ENCODE data around the gene VTCN1. TPM values are rescaled to one million over a fixed set of nuclear protein-coding genes. Genes with fewer than 3 reads are reported as not detected.

VTCN1 gene
- total and polyA plus RNA-seq, 7 experiments from 2014 or later, result not detected

- ATAC-seq, result no peak
- H3K27ac Mint-ChIP-seq, result no peak overlapping the region
Observed at GRCh38 chr1:117215019-117215418, 4.3 kb upstream of the VTCN1 start.

GRCh38 chr1:117213046-117213445 lies 2.3 kb upstream of the VTCN1 start:
- intact Hi-C loops (cut with micrococcal nuclease), result no loop called here
- ATAC-seq, result peak; percentile 8
- Mint-ChIP-seq H3K36me3 (no peaks in the 10 kb centered on the region), H3K4me3 (no peak overlapping the region), H3K27me3 (peaks cover 0 to 29% (median 8%) of the 10 kb centered on the region in 5 donors), H3K4me1 (no peaks in the 10 kb centered on the region), H3K27ac (no peak overlapping the region), H3K9me3 (peaks cover 0 to 12% (median 4%) of the 10 kb centered on the region in 11 donors)
- ChIA-PET POLR2A (no interaction called here), CTCF (interaction anchor here (0.6 kb wide), 1 partner anchor 1772 kb away, joined by 4 read pairs; no protein-coding TSS in a partner anchor)
- Histone ChIP-seq H3K4me1 (ENCODE audit: control insufficient read depth in 2 of 2, insufficient read depth in 2 of 2, low read length in 2 of 2) (no peaks in the 10 kb centered on the region), H3K4me3 (ENCODE audit: low read length) (no peak overlapping the region), H3K36me3 (ENCODE audit: control insufficient read depth in 2 of 3, insufficient read depth in 3 of 3, low read length in 3 of 3) (no peaks in the 10 kb centered on the region), H3K27me3 (ENCODE audit: control insufficient read depth in 2 of 2, insufficient read depth in 2 of 2, low read length in 2 of 2) (no peaks in the 10 kb centered on the region), H3K9me3 (ENCODE audit: control insufficient read depth in 2 of 3, low read length in 3 of 3) (no peaks in the 10 kb centered on the region), H3K27ac (ENCODE audit: low read depth, low read length) (no peak overlapping the region)
- no peak for DNase-seq

More at GRCh38 chr1:117215019-117215418, 4.3 kb upstream of the VTCN1 start:
- H3K9me3 ChIP-seq (ENCODE audit: control insufficient read depth in 2 of 3, low read length in 3 of 3), result no peaks in the 10 kb centered on the region
- H3K9me3 Mint-ChIP-seq, result peaks cover 0 to 18% (median 4%) of the 10 kb centered on the region in 11 donors
- H3K36me3 Mint-ChIP-seq, result no peaks in the 10 kb centered on the region
- intact Hi-C loops (cut with micrococcal nuclease), result no loop called here
- no peak for DNase-seq
- ChIA-PET CTCF (no interaction called here), POLR2A (no interaction called here)
- no peaks in the 10 kb centered on the region for H3K4me1 Mint-ChIP-seq
- no peaks in the 10 kb centered on the region for H3K36me3 ChIP-seq (ENCODE audit: control insufficient read depth in 2 of 3, insufficient read depth in 3 of 3, low read length in 3 of 3)
- peaks cover 0 to 13% (median 5%) of the 10 kb centered on the region in 5 donors for H3K27me3 Mint-ChIP-seq
- no peak overlapping the region for H3K4me3 Mint-ChIP-seq
- H3K27ac ChIP-seq (ENCODE audit: low read depth, low read length), result no peak overlapping the region
- H3K4me3 ChIP-seq (ENCODE audit: low read length), result no peak overlapping the region
- H3K4me1 ChIP-seq (ENCODE audit: control insufficient read depth in 2 of 2, insufficient read depth in 2 of 2, low read length in 2 of 2), result no peaks in the 10 kb centered on the region
- H3K27me3 ChIP-seq (ENCODE audit: control insufficient read depth in 2 of 2, insufficient read depth in 2 of 2, low read length in 2 of 2), result no peaks in the 10 kb centered on the region

GRCh38 chr1:117210386-117210785 lies 341 bp downstream of the VTCN1 start:
- DNase-seq, result no peak
- Mint-ChIP-seq H3K36me3 (no peaks in the 10 kb centered on the region), H3K9me3 (peaks cover 0 to 3% (median 0%) of the 10 kb centered on the region in 11 donors), H3K27me3 (peaks cover 7 to 36% (median 14%) of the 10 kb centered on the region in 5 donors), H3K27ac (no peak overlapping the region), H3K4me1 (no peaks in the 10 kb centered on the region), H3K4me3 (no peak overlapping the region)
- Histone ChIP-seq H3K4me1 (ENCODE audit: control insufficient read depth in 2 of 2, insufficient read depth in 2 of 2, low read length in 2 of 2) (no peaks in the 10 kb centered on the region), H3K9me3 (ENCODE audit: control insufficient read depth in 2 of 3, low read length in 3 of 3) (no peaks in the 10 kb centered on the region), H3K27ac (ENCODE audit: low read depth, low read length) (no peak overlapping the region), H3K27me3 (ENCODE audit: control insufficient read depth in 2 of 2, insufficient read depth in 2 of 2, low read length in 2 of 2) (no peaks in the 10 kb centered on the region), H3K4me3 (ENCODE audit: low read length) (no peak overlapping the region), H3K36me3 (ENCODE audit: control insufficient read depth in 2 of 3, insufficient read depth in 3 of 3, low read length in 3 of 3) (no peaks in the 10 kb centered on the region)
- ATAC-seq, result no peak
- intact Hi-C loops (cut with micrococcal nuclease), result no loop called here
- ChIA-PET CTCF (no interaction called here), POLR2A (no interaction called here)

GRCh38 chr1:117209094-117209493 lies 1.6 kb downstream of the VTCN1 start:
- ChIA-PET CTCF (no interaction called here), POLR2A (no interaction called here)
- H3K4me1 Mint-ChIP-seq, result no peaks in the 10 kb centered on the region
- no peak overlapping the region for H3K4me3 ChIP-seq (ENCODE audit: low read length)
- no peaks in the 10 kb centered on the region for H3K9me3 ChIP-seq (ENCODE audit: control insufficient read depth in 2 of 3, low read length in 3 of 3)
- peaks cover 7 to 36% (median 13%) of the 10 kb centered on the region in 5 donors for H3K27me3 Mint-ChIP-seq
- ATAC-seq, result no peak
- no peaks in the 10 kb centered on the region for H3K36me3 Mint-ChIP-seq
- no peaks in the 10 kb centered on the region for H3K4me1 ChIP-seq (ENCODE audit: control insufficient read depth in 2 of 2, insufficient read depth in 2 of 2, low read length in 2 of 2)
- peaks cover 0 to 3% (median 0%) of the 10 kb centered on the region in 11 donors for H3K9me3 Mint-ChIP-seq
- intact Hi-C loops (cut with micrococcal nuclease), result no loop called here
- no peak for DNase-seq
- H3K27me3 ChIP-seq (ENCODE audit: control insufficient read depth in 2 of 2, insufficient read depth in 2 of 2, low read length in 2 of 2), result no peaks in the 10 kb centered on the region
- H3K27ac ChIP-seq (ENCODE audit: low read depth, low read length), result no peak overlapping the region
- no peak overlapping the region for H3K27ac Mint-ChIP-seq
- H3K36me3 ChIP-seq (ENCODE audit: control insufficient read depth in 2 of 3, insufficient read depth in 3 of 3, low read length in 3 of 3), result no peaks in the 10 kb centered on the region
- H3K4me3 Mint-ChIP-seq, result no peak overlapping the region

GRCh38 chr1:117208580-117208979 lies 2.1 kb downstream of the VTCN1 start:
- Mint-ChIP-seq H3K4me3 (no peak overlapping the region), H3K4me1 (no peaks in the 10 kb centered on the region), H3K36me3 (no peaks in the 10 kb centered on the region), H3K9me3 (peaks cover 0 to 3% (median 0%) of the 10 kb centered on the region in 11 donors), H3K27ac (no peak overlapping the region), H3K27me3 (peaks cover 7 to 36% (median 13%) of the 10 kb centered on the region in 5 donors)
- DNase-seq (no peak), ATAC-seq (no peak)
- Histone ChIP-seq H3K9me3 (ENCODE audit: control insufficient read depth in 2 of 3, low read length in 3 of 3) (no peaks in the 10 kb centered on the region), H3K27me3 (ENCODE audit: control insufficient read depth in 2 of 2, insufficient read depth in 2 of 2, low read length in 2 of 2) (no peaks in the 10 kb centered on the region), H3K4me1 (ENCODE audit: control insufficient read depth in 2 of 2, insufficient read depth in 2 of 2, low read length in 2 of 2) (no peaks in the 10 kb centered on the region), H3K4me3 (ENCODE audit: low read length) (no peak overlapping the region), H3K36me3 (ENCODE audit: control insufficient read depth in 2 of 3, insufficient read depth in 3 of 3, low read length in 3 of 3) (no peaks in the 10 kb centered on the region), H3K27ac (ENCODE audit: low read depth, low read length) (no peak overlapping the region)
- intact Hi-C loops (cut with micrococcal nuclease), result no loop called here
- POLR2A ChIA-PET, result no interaction called here
- CTCF ChIA-PET, result no interaction called here

GRCh38 chr1:117205368-117205767 lies 5.4 kb downstream of the VTCN1 start:
- Histone ChIP-seq H3K36me3 (ENCODE audit: control insufficient read depth in 2 of 3, insufficient read depth in 3 of 3, low read length in 3 of 3) (no peaks in the 10 kb centered on the region), H3K27ac (ENCODE audit: low read depth, low read length) (no peak overlapping the region), H3K9me3 (ENCODE audit: control insufficient read depth in 2 of 3, low read length in 3 of 3) (no peaks in the 10 kb centered on the region), H3K4me1 (ENCODE audit: control insufficient read depth in 2 of 2, insufficient read depth in 2 of 2, low read length in 2 of 2) (no peaks in the 10 kb centered on the region), H3K4me3 (ENCODE audit: low read length) (no peak overlapping the region), H3K27me3 (ENCODE audit: control insufficient read depth in 2 of 2, insufficient read depth in 2 of 2, low read length in 2 of 2) (no peaks in the 10 kb centered on the region)
- ChIA-PET POLR2A (no interaction called here), CTCF (no interaction called here)
- no peaks in the 10 kb centered on the region for H3K36me3 Mint-ChIP-seq
- DNase-seq (no peak), ATAC-seq (no peak)
- peaks cover 10 to 49% (median 28%) of the 10 kb centered on the region in 5 donors for H3K27me3 Mint-ChIP-seq
- intact Hi-C loops (cut with micrococcal nuclease), result no loop called here
- no peaks in the 10 kb centered on the region for H3K4me1 Mint-ChIP-seq
- H3K27ac Mint-ChIP-seq, result no peak overlapping the region
- no peak overlapping the region for H3K4me3 Mint-ChIP-seq
- H3K9me3 Mint-ChIP-seq, result peaks cover 0 to 3% (median 0%) of the 10 kb centered on the region in 11 donors

- CTCF ChIA-PET, result no interaction called here
- Mint-ChIP-seq H3K27ac (no peak overlapping the region), H3K4me1 (no peaks in the 10 kb centered on the region), H3K27me3 (peaks cover 0 to 28% (median 14%) of the 10 kb centered on the region in 5 donors), H3K36me3 (no peaks in the 10 kb centered on the region), H3K9me3 (peaks cover 0 to 3% (median 0%) of the 10 kb centered on the region in 11 donors), H3K4me3 (no peak overlapping the region)
- Histone ChIP-seq H3K9me3 (ENCODE audit: control insufficient read depth in 2 of 3, low read length in 3 of 3) (no peaks in the 10 kb centered on the region), H3K27ac (ENCODE audit: low read depth, low read length) (no peak overlapping the region), H3K4me3 (ENCODE audit: low read length) (no peak overlapping the region), H3K36me3 (ENCODE audit: control insufficient read depth in 2 of 3, insufficient read depth in 3 of 3, low read length in 3 of 3) (no peaks in the 10 kb centered on the region), H3K27me3 (ENCODE audit: control insufficient read depth in 2 of 2, insufficient read depth in 2 of 2, low read length in 2 of 2) (no peaks in the 10 kb centered on the region), H3K4me1 (ENCODE audit: control insufficient read depth in 2 of 2, insufficient read depth in 2 of 2, low read length in 2 of 2) (no peaks in the 10 kb centered on the region)
- intact Hi-C loops (cut with micrococcal nuclease), result no loop called here
- ATAC-seq, result no peak
- DNase-seq, result no peak
- POLR2A ChIA-PET, result no interaction called here
Observed at GRCh38 chr1:117201808-117202207, 8.9 kb downstream of the VTCN1 start.

Measured in naive thymus-derived CD4-positive, alpha-beta T cell (primary cell).